Lower lobe of right lung (tissue), 2 donors: ENCODE results near the gene GAS7. TPM values are rescaled to one million over a fixed set of nuclear protein-coding genes. Genes with fewer than 3 reads are reported as not detected.

Source experiments
- ATAC-seq, 2 donors: fragments of 200-7000 bp; cut with Tn5 transposase; one replicate each; pipeline ENCODE4 v1.9.1; 2020 to 2022; ENCODE audit warnings: mild to moderate bottlenecking in 2 of 2, moderate library complexity in 2 of 2
- DNase-seq: peaks from one replicate; pipeline ENCODE4 v3.0.0-alpha.2; 2020
- H3K27ac ChIP-seq: fragments of 200-600 bp; one replicate; pipeline ENCODE4 v1.8.0; 2022
- H3K27me3 ChIP-seq: fragments of 200-600 bp; one replicate; pipeline ENCODE4 v1.8.0; 2022; ENCODE audit warnings: low read depth
- H3K36me3 ChIP-seq: fragments of 200-600 bp; one replicate; pipeline ENCODE4 v1.8.0; 2022; ENCODE audit warnings: mild to moderate bottlenecking
- H3K4me1 ChIP-seq: fragments of 200-600 bp; one replicate; pipeline ENCODE4 v1.8.0; 2022
- H3K4me3 ChIP-seq: fragments of 200-600 bp; one replicate; pipeline ENCODE4 v1.8.0; 2022; ENCODE audit warnings: mild to moderate bottlenecking
- H3K9me3 ChIP-seq: fragments of 200-600 bp; one replicate; pipeline ENCODE4 v1.8.0; 2022
- intact Hi-C: fragments of 100-400 bp; cut with DNase I; formaldehyde crosslinking; loops from one replicate; pipeline ENCODE4 v1.11.0; 2022
- total RNA-seq: library from RNA; stranded (reverse); fragmentation: NEBNext Ultra II Directional; extraction: Animal tissue kit (Norgen Biotek cat#: 25700); gene quantifications from one replicate; pipeline ENCODE4 v1.2.1, GENCODE V29; 2021
- TF ChIP-seq, protein P1 (sequence below): fragments of 200-600 bp; IDR thresholded peaks from one replicate; pipeline ENCODE4 v1.8.0; 2022; ENCODE audit warnings: antibody characterized with exemption, mild to moderate bottlenecking
- donor health status: DM: no; HTN: yes; CAD: no; lungs with severe emphysema.

GAS7 gene
- total RNA-seq, 1 donor from 2014 or later = 54.1 TPM

DNA sequence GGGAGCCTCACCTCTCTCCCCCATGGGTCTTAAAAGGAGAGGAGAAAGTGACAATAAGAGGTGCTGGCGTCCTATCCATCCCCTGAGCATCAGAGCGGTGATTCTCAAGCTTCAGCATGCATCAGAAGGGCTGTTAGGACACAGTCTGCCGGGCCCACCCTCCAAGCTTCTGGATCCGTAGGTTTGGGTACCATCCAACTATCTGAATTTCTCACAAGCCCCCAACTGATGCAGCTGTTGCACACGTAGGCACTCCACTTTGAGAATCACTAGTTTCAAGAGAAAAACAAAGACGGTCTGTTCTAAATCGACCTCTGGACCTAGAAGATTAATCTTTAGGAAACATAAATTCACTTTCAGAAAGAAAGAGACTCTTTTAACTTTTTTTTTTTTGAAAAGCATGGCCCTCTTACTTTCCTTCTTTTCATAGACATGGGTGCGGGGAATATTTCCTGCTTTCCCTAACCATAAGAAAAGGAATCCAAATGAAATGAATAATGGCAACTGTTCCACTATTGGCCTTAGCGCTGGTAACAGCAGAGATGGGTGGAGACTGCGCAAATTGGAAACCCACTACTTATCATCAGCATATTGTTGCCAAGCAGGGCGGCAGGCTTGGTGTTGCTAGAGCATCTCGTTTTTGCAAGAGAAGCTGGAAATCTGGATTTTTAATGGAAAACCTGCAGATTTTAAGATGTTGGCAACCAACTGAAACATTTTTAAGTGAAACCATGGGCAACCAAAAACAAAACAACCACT, 144.4 kb downstream of the GAS7 start:
- DNase-seq (no peak), ATAC-seq (no peak)
- Histone ChIP-seq H3K36me3 (no peaks in the 10 kb centered on the region), H3K9me3 (no peaks in the 10 kb centered on the region), H3K27ac (peak overlapping the region; percentile 32), H3K4me1 (peaks cover 8% of the 10 kb centered on the region), H3K4me3 (no peak overlapping the region), H3K27me3 (no peaks in the 10 kb centered on the region)
- intact Hi-C loops = no loop called here
- TF ChIP-seq, protein P1, sequence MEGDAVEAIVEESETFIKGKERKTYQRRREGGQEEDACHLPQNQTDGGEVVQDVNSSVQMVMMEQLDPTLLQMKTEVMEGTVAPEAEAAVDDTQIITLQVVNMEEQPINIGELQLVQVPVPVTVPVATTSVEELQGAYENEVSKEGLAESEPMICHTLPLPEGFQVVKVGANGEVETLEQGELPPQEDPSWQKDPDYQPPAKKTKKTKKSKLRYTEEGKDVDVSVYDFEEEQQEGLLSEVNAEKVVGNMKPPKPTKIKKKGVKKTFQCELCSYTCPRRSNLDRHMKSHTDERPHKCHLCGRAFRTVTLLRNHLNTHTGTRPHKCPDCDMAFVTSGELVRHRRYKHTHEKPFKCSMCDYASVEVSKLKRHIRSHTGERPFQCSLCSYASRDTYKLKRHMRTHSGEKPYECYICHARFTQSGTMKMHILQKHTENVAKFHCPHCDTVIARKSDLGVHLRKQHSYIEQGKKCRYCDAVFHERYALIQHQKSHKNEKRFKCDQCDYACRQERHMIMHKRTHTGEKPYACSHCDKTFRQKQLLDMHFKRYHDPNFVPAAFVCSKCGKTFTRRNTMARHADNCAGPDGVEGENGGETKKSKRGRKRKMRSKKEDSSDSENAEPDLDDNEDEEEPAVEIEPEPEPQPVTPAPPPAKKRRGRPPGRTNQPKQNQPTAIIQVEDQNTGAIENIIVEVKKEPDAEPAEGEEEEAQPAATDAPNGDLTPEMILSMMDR = no peak

DNA sequence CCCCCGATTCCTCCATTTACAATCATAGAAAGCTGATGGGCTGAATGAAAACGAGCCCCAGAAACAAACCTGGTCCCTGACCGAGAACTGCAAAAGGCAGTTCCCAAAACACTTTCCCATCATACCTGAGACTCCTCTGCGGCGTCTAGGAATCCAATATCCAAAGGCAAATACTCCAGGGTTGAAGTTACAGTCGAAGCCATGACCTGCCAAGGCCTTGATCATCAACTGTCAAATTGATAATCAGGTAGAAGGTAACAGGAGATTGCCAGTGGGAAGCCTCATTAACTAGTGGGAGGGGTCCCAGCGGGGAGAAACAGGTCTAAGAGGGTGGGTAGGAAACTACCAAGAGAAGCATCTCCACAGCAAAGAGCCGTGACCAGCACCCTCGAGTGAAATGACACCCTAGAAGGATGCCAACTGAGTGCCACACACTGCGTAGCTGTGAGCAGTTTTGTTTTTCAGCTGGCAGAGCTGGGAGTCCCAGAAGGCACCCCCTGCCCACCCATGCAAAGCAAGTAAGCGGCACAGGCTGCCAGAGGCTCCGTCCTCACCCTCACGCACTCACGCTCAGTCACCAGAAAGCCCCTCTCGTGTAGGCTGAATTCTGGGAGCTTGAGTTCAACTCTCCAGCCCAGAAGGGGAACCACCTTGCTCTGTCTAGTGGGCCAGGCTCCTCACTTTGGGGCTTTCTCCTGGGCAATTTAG, 146.1 kb downstream of the GAS7 start:
- peaks cover 8% of the 10 kb centered on the region for H3K4me1 ChIP-seq
- H3K27ac ChIP-seq = no peak overlapping the region
- H3K27me3 ChIP-seq = no peaks in the 10 kb centered on the region
- H3K4me3 ChIP-seq = no peak overlapping the region
- no peaks in the 10 kb centered on the region for H3K9me3 ChIP-seq
- ATAC-seq (no peak), DNase-seq (no peak)
- no peaks in the 10 kb centered on the region for H3K36me3 ChIP-seq
- intact Hi-C loops = no loop called here
- TF ChIP-seq, protein P1 = no peak

DNA sequence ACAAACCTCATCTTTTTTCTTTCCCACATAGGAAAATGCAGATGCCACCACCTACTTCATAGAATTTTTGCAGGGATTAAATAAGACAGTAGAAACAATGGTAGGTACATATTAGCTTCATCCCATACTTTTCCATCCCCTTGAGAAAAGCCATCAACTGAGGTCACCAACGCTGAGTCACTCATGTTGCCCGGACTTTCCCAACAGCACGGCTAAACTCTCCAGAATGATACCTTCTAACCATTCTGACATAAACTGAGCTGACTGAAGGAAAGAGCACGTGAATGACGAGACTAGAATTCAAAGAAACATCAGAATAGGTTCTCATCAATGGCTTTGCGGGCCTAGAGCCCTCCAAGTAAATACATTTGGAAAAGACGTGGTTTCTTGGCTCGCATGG, 147.3 kb downstream of the GAS7 start:
- Histone ChIP-seq H3K27me3 (no peaks in the 10 kb centered on the region), H3K4me3 (no peak overlapping the region), H3K36me3 (no peaks in the 10 kb centered on the region), H3K9me3 (no peaks in the 10 kb centered on the region), H3K4me1 (peaks cover 8% of the 10 kb centered on the region), H3K27ac (no peak overlapping the region)
- intact Hi-C loops = no loop called here
- ATAC-seq = no peak
- no peak for DNase-seq
- TF ChIP-seq, protein P1 = no peak

DNA sequence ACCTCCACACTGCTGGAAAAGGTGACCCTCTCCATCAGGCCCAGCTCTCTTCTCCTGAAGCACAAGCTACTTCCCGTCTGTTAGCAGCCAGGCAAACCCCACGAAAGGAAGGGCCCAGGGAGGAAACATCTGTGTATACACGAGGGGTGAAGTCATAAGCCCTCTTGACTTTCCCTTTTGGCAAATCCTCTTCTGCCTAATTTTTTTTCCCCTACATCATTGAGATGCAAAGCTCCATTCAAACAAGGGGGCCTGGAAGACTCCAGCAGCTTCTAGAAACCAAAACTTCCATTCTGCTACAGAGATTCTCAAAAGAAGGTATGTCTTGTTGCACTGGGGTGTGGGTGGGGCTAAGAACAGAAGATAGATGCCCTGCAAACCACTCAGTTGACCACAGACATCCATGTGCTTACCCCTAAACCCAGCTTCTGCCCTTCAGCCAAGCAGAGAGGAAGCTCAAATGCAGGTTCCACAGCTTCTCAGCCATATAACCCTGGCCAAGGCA, 147.8 kb downstream of the GAS7 start:
- no peak for DNase-seq
- H3K27me3 ChIP-seq = no peaks in the 10 kb centered on the region
- H3K4me3 ChIP-seq = no peak overlapping the region
- H3K36me3 ChIP-seq = no peaks in the 10 kb centered on the region
- intact Hi-C loops = no loop called here
- H3K4me1 ChIP-seq = peaks cover 8% of the 10 kb centered on the region
- TF ChIP-seq, protein P1 = no peak
- peak overlapping the region; percentile 24 for H3K27ac ChIP-seq
- peak; percentile 48 to 64 for ATAC-seq
- no peaks in the 10 kb centered on the region for H3K9me3 ChIP-seq

DNA sequence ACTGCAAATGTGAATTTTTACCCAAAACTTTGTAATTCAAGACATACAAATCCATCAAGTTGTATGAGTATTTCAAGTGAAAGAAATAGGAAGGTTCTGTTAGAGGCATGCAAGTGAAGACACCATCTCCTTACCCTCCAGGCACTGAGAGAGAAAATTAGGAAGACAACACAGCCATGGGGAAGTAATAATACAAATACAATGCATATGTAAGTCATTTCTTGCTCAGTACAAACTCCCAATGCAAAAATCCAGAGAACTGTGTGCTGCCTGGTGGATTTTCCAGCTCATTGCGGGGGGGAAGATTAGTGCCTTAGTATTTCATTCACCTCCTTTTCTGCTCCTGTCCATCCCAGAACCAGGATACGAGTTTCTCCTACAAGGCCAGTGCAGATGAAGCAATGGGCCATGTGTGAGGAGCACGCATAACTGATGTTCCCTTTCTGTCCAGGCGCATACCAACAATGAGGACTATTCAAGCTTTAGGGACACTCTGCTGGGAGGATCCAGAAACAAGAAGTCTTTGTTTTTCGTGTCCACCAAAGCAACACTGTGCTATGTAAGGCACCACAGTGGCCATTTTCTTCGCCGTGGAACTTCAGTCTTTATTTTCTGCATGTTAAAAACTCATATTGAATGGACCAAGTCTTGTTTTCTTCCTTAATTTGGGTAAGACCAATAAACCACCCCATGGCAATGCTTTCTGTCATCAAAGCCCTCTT, 149.6 kb downstream of the GAS7 start:
- TF ChIP-seq, protein P1 = no peak
- H3K9me3 ChIP-seq = no peaks in the 10 kb centered on the region
- no peaks in the 10 kb centered on the region for H3K36me3 ChIP-seq
- no peak for ATAC-seq
- intact Hi-C loops = no loop called here
- H3K27ac ChIP-seq = no peak overlapping the region
- no peak overlapping the region for H3K4me3 ChIP-seq
- H3K4me1 ChIP-seq = peaks cover 8% of the 10 kb centered on the region
- H3K27me3 ChIP-seq = no peaks in the 10 kb centered on the region
- no peak for DNase-seq
